IMR-90 (cell line): Measurements from ENCODE around the gene MYT1. TPM values are rescaled to one million over a fixed set of nuclear protein-coding genes. Genes with fewer than 3 reads are reported as not detected.

ENCODE experiments used
- ATAC-seq: fragments of 200-7000 bp; cut with Tn5 transposase; 2 replicates; pipeline ENCODE4 v1.9.1; 2020; ENCODE audit warnings: low read depth, mild to moderate bottlenecking, moderate library complexity
- BruUV-seq: library from RNA; stranded (reverse); fragments of 400-500 nt; replicated peaks from 2 replicates; lab custom pipeline; 2021; lab: Mats Ljungman, UMichigan
- CTCF ChIA-PET: fragments of 300-600 bp; formaldehyde crosslinking; extraction: SDS; loops from one replicate; lab custom pipeline; 2021; ENCODE audit warnings: antibody characterized with exemption; lab: Yijun Ruan, JAX
- POLR2A ChIA-PET: fragments of 300-600 bp; sonication (Branson Sonifier 250); formaldehyde crosslinking; loops from one replicate; lab custom pipeline; 2022; ENCODE audit warnings: antibody characterized with exemption; ENCODE audit not compliant: unreplicated experiment; lab: Charles Lee
- DNase-seq: peaks from one replicate; pipeline ENCODE4 v3.0.0; 2013
- H2AFZ ChIP-seq: replicated peaks from 2 replicates; pipeline ENCODE3; 2013; ENCODE audit warnings: low read length, mild to moderate bottlenecking; ENCODE audit not compliant: poor library complexity
- H2AK5ac ChIP-seq: 2 replicates; pipeline ENCODE4 v1.6.1; 2013; ENCODE audit warnings: low read depth, low read length, inconsistent platforms
- H2AK9ac ChIP-seq: replicated peaks from 2 replicates; pipeline ENCODE3; 2013; ENCODE audit warnings: mild to moderate bottlenecking, low read depth, low read length, moderate library complexity; ENCODE audit not compliant: poor library complexity
- H2BK120ac ChIP-seq: 2 replicates; pipeline ENCODE4 v1.6.1; 2013; ENCODE audit warnings: low read depth, low read length, inconsistent platforms
- H2BK15ac ChIP-seq: 3 replicates; pipeline ENCODE4 v1.6.1; 2013; ENCODE audit warnings: low read depth, low read length, inconsistent platforms
- H2BK20ac ChIP-seq: 2 replicates; pipeline ENCODE4 v1.6.1; 2013; ENCODE audit warnings: low read depth, mild to moderate bottlenecking, inconsistent platforms, low read length, moderate library complexity
- H2BK5ac ChIP-seq: 2 replicates; pipeline ENCODE4 v1.6.1; 2013; ENCODE audit warnings: mild to moderate bottlenecking, low read depth, low read length, inconsistent platforms; ENCODE audit not compliant: poor library complexity, severe bottlenecking
- H3K14ac ChIP-seq: replicated peaks from 2 replicates; pipeline ENCODE4 v1.6.1; 2013; ENCODE audit warnings: low read depth, low read length, inconsistent platforms
- H3K18ac ChIP-seq: 2 replicates; pipeline ENCODE4 v1.6.1; 2013; ENCODE audit warnings: low read depth, low read length, control low read depth
- H3K23ac ChIP-seq: 2 replicates; pipeline ENCODE4 v1.6.1; 2013; ENCODE audit warnings: low read depth, low read length, inconsistent platforms
- H3K27ac ChIP-seq: 2 replicates; pipeline ENCODE4 v1.5.1; 2013; ENCODE audit warnings: mild to moderate bottlenecking, control low read depth, low read length; ENCODE audit not compliant: insufficient read depth
- H3K27me3 ChIP-seq: 2 replicates; pipeline ENCODE4 v1.6.1; 2013; ENCODE audit warnings: low read length; ENCODE audit not compliant: control insufficient read depth, insufficient read depth
- H3K36me3 ChIP-seq: 2 replicates; pipeline ENCODE4 v1.6.1; 2013; ENCODE audit warnings: low read length, mixed read lengths; ENCODE audit not compliant: control insufficient read depth, insufficient read depth
- H3K4ac ChIP-seq: 2 replicates; pipeline ENCODE4 v1.6.1; 2013; ENCODE audit warnings: low read depth, low read length, inconsistent platforms
- H3K4me1 ChIP-seq: 2 replicates; pipeline ENCODE4 v1.6.1; 2013; ENCODE audit warnings: low read length, mixed read lengths; ENCODE audit not compliant: control insufficient read depth, insufficient read depth
- H3K4me2 ChIP-seq: 2 replicates; pipeline ENCODE4 v1.6.1; 2013; ENCODE audit warnings: low read depth, mild to moderate bottlenecking, control low read depth, low read length, moderate library complexity
- H3K4me3 ChIP-seq: 2 replicates; pipeline ENCODE4 v1.5.1; 2013; ENCODE audit warnings: low read depth, mild to moderate bottlenecking, control low read depth, low read length, moderate library complexity; ENCODE audit not compliant: insufficient read depth
- H3K56ac ChIP-seq: 2 replicates; pipeline ENCODE4 v1.6.1; 2013; ENCODE audit warnings: low read length, inconsistent platforms; ENCODE audit not compliant: insufficient read depth; ENCODE audit errors: extremely low read depth
- H3K79me1 ChIP-seq, 2 experiments: 2 replicates each; pipeline ENCODE4 v1.6.1; 2013; ENCODE audit warnings: low read length in 2 of 2, inconsistent platforms in 1 of 2, low read depth in 1 of 2
- H3K9ac ChIP-seq: 2 replicates; pipeline ENCODE4 v1.6.1; 2013; ENCODE audit warnings: low read depth, low read length, control low read depth
- H3K9me1 ChIP-seq: 2 replicates; pipeline ENCODE4 v1.6.1; 2013; ENCODE audit warnings: low read length, inconsistent platforms; ENCODE audit not compliant: insufficient read depth
- H3K9me3 ChIP-seq: 2 replicates; pipeline ENCODE4 v1.6.1; 2013; ENCODE audit warnings: low read length; ENCODE audit not compliant: control insufficient read depth, insufficient read depth
- H4K20me1 ChIP-seq: 2 replicates; pipeline ENCODE4 v1.6.1; 2013; ENCODE audit warnings: low read length, inconsistent platforms; ENCODE audit not compliant: insufficient read depth
- H4K5ac ChIP-seq: 2 replicates; pipeline ENCODE4 v1.6.1; 2013; ENCODE audit warnings: mild to moderate bottlenecking, low read depth, low read length, control low read depth
- H4K8ac ChIP-seq, 2 experiments: 2 replicates each; pipeline ENCODE4 v1.6.1; 2013; ENCODE audit warnings: low read depth in 2 of 2, low read length in 2 of 2, control low read depth in 1 of 2, inconsistent platforms in 1 of 2
- H4K91ac ChIP-seq: 2 replicates; pipeline ENCODE4 v1.6.1; 2013; ENCODE audit warnings: low read depth, low read length, inconsistent platforms; ENCODE audit not compliant: insufficient read depth
- BHLHE40 ChIP-seq: fragments of 150-350 bp; IDR thresholded peaks from 2 replicates; pipeline ENCODE4 v1.6.1; 2016; ENCODE audit warnings: mild to moderate bottlenecking, low read depth, low read length
- CEBPB ChIP-seq: IDR thresholded peaks from 2 replicates; pipeline ENCODE4 v1.6.1; 2012; ENCODE audit warnings: low read depth, low read length, improper control_type of control experiment
- CHD1 ChIP-seq: IDR thresholded peaks from 2 replicates; pipeline ENCODE4 v1.6.1; 2012; ENCODE audit warnings: low read depth, low read length, improper control_type of control experiment
- CTCF ChIP-seq: conservative IDR thresholded peaks from 2 replicates; pipeline ENCODE4 v1.5.1; 2012; ENCODE audit warnings: mild to moderate bottlenecking, low read depth, low read length, improper control_type of control experiment
- ELK1 ChIP-seq: fragments of 150-350 bp; IDR thresholded peaks from 2 replicates; pipeline ENCODE4 v1.6.1; 2016; ENCODE audit warnings: low read depth, mild to moderate bottlenecking, low read length, moderate library complexity, borderline replicate concordance
- FOS ChIP-seq: fragments of 150-350 bp; IDR thresholded peaks from 2 replicates; pipeline ENCODE4 v1.6.1; 2016; ENCODE audit warnings: low read depth, low read length
- MAFK ChIP-seq: IDR thresholded peaks from 2 replicates; pipeline ENCODE4 v1.6.1; 2012; ENCODE audit warnings: low read depth, low read length, improper control_type of control experiment
- MAZ ChIP-seq: IDR thresholded peaks from 2 replicates; pipeline ENCODE4 v1.6.1; 2012; ENCODE audit warnings: low read depth, mild to moderate bottlenecking, low read length, improper control_type of control experiment, moderate library complexity, borderline replicate concordance
- MXI1 ChIP-seq: IDR thresholded peaks from 2 replicates; pipeline ENCODE4 v1.6.1; 2012; ENCODE audit warnings: low read depth, mild to moderate bottlenecking, low read length, moderate library complexity, borderline replicate concordance
- NFE2L2 ChIP-seq: fragments of 150-350 bp; IDR thresholded peaks from 2 replicates; pipeline ENCODE4 v1.6.1; 2016; ENCODE audit warnings: low read depth, mild to moderate bottlenecking, low read length
- POLR2A ChIP-seq: IDR thresholded peaks from 2 replicates; pipeline ENCODE4 v1.6.1; 2012; ENCODE audit warnings: mild to moderate bottlenecking, low read depth, low read length
- RAD21 ChIP-seq: IDR thresholded peaks from 2 replicates; pipeline ENCODE4 v1.6.1; 2012; ENCODE audit warnings: low read length, improper control_type of control experiment
- RCOR1 ChIP-seq: IDR thresholded peaks from 2 replicates; pipeline ENCODE4 v1.6.1; 2012; ENCODE audit warnings: mild to moderate bottlenecking, low read length, improper control_type of control experiment; ENCODE audit not compliant: insufficient replicate concordance
- RFX5 ChIP-seq: IDR thresholded peaks from 2 replicates; pipeline ENCODE4 v1.8.0; 2012; ENCODE audit warnings: low read depth, mild to moderate bottlenecking, low read length, moderate library complexity
- SMC3 ChIP-seq: fragments of 150-350 bp; IDR thresholded peaks from 2 replicates; pipeline ENCODE4 v1.6.1; 2016; ENCODE audit warnings: low read depth, mild to moderate bottlenecking, antibody characterized with exemption, low read length, moderate library complexity
- USF2 ChIP-seq: fragments of 150-350 bp; IDR thresholded peaks from 2 replicates; pipeline ENCODE4 v1.6.1; 2017; ENCODE audit warnings: mild to moderate bottlenecking, antibody characterized with exemption, low read length, low read depth
- WGBS, 2 experiments: methylation state at CpG; one replicate each; pipeline versions ENCODE4 v1.1.5 to v1.1.7; 2013; ENCODE audit warnings: missing lambda C conversion rate in 2 of 2; ENCODE audit not compliant: insufficient read length in 1 of 2; ENCODE audit errors: extremely low coverage in 2 of 2; 5-methylcytosine and 5-hydroxymethylcytosine counted together
- dilution Hi-C: fragments of 300-500 bp; cut with HindIII; formaldehyde crosslinking; loops from one replicate; pipeline ENCODE4 v1.14.3; 2018; ENCODE audit warnings: low sequenced_read_pairs; ENCODE audit not compliant: unreplicated experiment
- in situ Hi-C: fragments of 300-500 bp; cut with MboI; formaldehyde crosslinking; loops from 3 replicates; pipeline ENCODE4 v1.14.3; 2019; ENCODE audit warnings: low sequenced_read_pairs, inconsistent platforms, mixed read lengths
- intact Hi-C: fragments of 100-400 bp; cut with micrococcal nuclease; formaldehyde crosslinking; loops from 2 replicates; pipeline ENCODE4 v1.10.0; 2022
- polyA plus RNA-seq, 3 experiments: library from polyadenylated mRNA; depleted of rRNA; stranded (reverse); fragments of >200 nt; gene quantifications; 2 replicates each; pipeline ENCODE4 v1.2.3, GENCODE V29; 2012; ENCODE audit warnings: low replicate concordance in 1 of 3
- total RNA-seq: library from RNA; depleted of rRNA; stranded (reverse); fragments of >200 nt; gene quantifications from 2 replicates; pipeline ENCODE4 v1.2.3, GENCODE V29; 2012

MYT1 gene
- total and polyA plus RNA-seq, 2 of the 4 experiments (the other 2 are of a cell fraction) = not detected

GRCh38 chr20:64200740-64201139 lies 36.5 kb downstream of the MYT1 start:
- Histone ChIP-seq H4K91ac (no peak overlapping the region), H3K27me3 (peaks cover 25% of the 10 kb centered on the region), H3K4me2 (no peak overlapping the region), H3K27ac (no peak overlapping the region), H3K4me1 (no peaks in the 10 kb centered on the region), H2BK120ac (no peak overlapping the region), H3K18ac (no peak overlapping the region), H2AK9ac (no peak overlapping the region), H2AK5ac (no peak overlapping the region), H4K8ac (no peak overlapping the region), H3K56ac (no peak overlapping the region), H3K9ac (no peak overlapping the region), H3K36me3 (no peaks in the 10 kb centered on the region), H2BK5ac (no peak overlapping the region), H3K9me3 (peaks cover 6% of the 10 kb centered on the region; the same call in 1 of the 2 replicates), H2AFZ (peak overlapping the region; percentile 14), H2BK20ac (no peak overlapping the region), H2BK15ac (no peak overlapping the region), H3K23ac (no peak overlapping the region), H3K4ac (no peak overlapping the region), H3K4me3 (no peak overlapping the region), H4K20me1 (no peaks in the 10 kb centered on the region), H3K14ac (no peak overlapping the region), H4K5ac (no peak overlapping the region), H3K79me1 (no peaks in the 10 kb centered on the region), H3K9me1 (no peaks in the 10 kb centered on the region)
- in situ Hi-C loops (no loop called here), intact Hi-C loops (no loop called here), dilution Hi-C loops (no loop called here)
- ATAC-seq = no peak
- ChIA-PET POLR2A (no interaction called here), CTCF (no interaction called here)
- no peak for DNase-seq
- 87% methylated on average over 11 of the region's 16 CpGs; no CpG with 5 or more reads in 1 of the 2 experiments for WGBS, 2 experiments
- BruUV-seq = no TSS peak
- TF ChIP-seq MAZ (no peak), CEBPB (no peak), POLR2A (no peak), BHLHE40 (no peak), FOS (no peak), ELK1 (no peak), SMC3 (no peak), NFE2L2 (no peak), MAFK (no peak), RCOR1 (no peak), RFX5 (no peak), USF2 (no peak), MXI1 (no peak), CTCF (no peak), CHD1 (no peak), RAD21 (no peak)
